Erythroblast (primary cell): ENCODE measurements around the gene ZNF143.

ENCODE experiments used
- GATA1 ChIP-seq: IDR thresholded peaks from 2 replicates; pipeline ENCODE4 v1.6.1; 2011; ENCODE audit warnings: low read depth, mild to moderate bottlenecking, control low read depth, low read length, moderate library complexity
- POLR2A ChIP-seq: IDR thresholded peaks from 2 replicates; pipeline ENCODE4 v1.6.1; 2011; ENCODE audit warnings: mild to moderate bottlenecking, low read length

GRCh38 chr11:9528573-9529333 lies 67.9 kb downstream of the ZNF143 start:
- TF ChIP-seq POLR2A (no peak), GATA1 (no peak)
